KMS-11 (cell line): ENCODE measurements around the gene P2RY2.

Experiments
- H2AFZ ChIP-seq: fragments of 200-600 bp; sonication (generic); 2 replicates; pipeline ENCODE4 v1.6.1; 2016; ENCODE audit warnings: antibody characterized with exemption, mixed run types, low read depth
- H3K27ac ChIP-seq: fragments of 200-600 bp; sonication (generic); 2 replicates; pipeline ENCODE4 v1.6.1; 2016; ENCODE audit warnings: mild to moderate bottlenecking, mixed run types
- H3K27me3 ChIP-seq: fragments of 200-600 bp; sonication (generic); 2 replicates; pipeline ENCODE4 v1.6.1; 2017; ENCODE audit warnings: mild to moderate bottlenecking, low read depth, mixed run types, moderate library complexity; ENCODE audit not compliant: insufficient read depth
- H3K36me3 ChIP-seq: fragments of 200-600 bp; sonication (generic); 2 replicates; pipeline ENCODE4 v1.6.1; 2017; ENCODE audit warnings: mild to moderate bottlenecking, mixed run types; ENCODE audit not compliant: insufficient read depth
- H3K4me1 ChIP-seq: fragments of 200-600 bp; sonication (generic); 2 replicates; pipeline ENCODE4 v1.6.1; 2016; ENCODE audit warnings: mild to moderate bottlenecking, low read depth, mixed run types; ENCODE audit not compliant: poor library complexity, severe bottlenecking
- H3K4me2 ChIP-seq: fragments of 200-600 bp; sonication (generic); 2 replicates; pipeline ENCODE4 v1.7.0; 2016; ENCODE audit warnings: mild to moderate bottlenecking, mixed run types
- H3K4me3 ChIP-seq: fragments of 200-600 bp; sonication (generic); IDR thresholded peaks from 2 replicates; pipeline ENCODE4 v1.6.1; 2017; ENCODE audit warnings: low read depth, low read length, mixed read lengths; ENCODE audit not compliant: insufficient read depth
- H3K79me2 ChIP-seq: fragments of 200-600 bp; sonication (generic); 2 replicates; pipeline ENCODE4 v1.6.1; 2016; ENCODE audit warnings: low read depth, mixed run types; ENCODE audit not compliant: insufficient read depth
- H3K9ac ChIP-seq: fragments of 200-600 bp; sonication (generic); 2 replicates; pipeline ENCODE4 v1.6.1; 2016; ENCODE audit warnings: mild to moderate bottlenecking, mixed run types
- H4K20me1 ChIP-seq: fragments of 200-600 bp; sonication (generic); 2 replicates; pipeline ENCODE4 v1.6.1; 2016; ENCODE audit warnings: mild to moderate bottlenecking, mixed run types; ENCODE audit not compliant: insufficient read depth
- CTCF ChIP-seq: fragments of 200-600 bp; sonication (generic); conservative IDR thresholded peaks from 2 replicates; pipeline ENCODE4 v1.6.1; 2017; ENCODE audit warnings: low read depth, mild to moderate bottlenecking, antibody characterized with exemption, low read length, moderate library complexity, mixed read lengths

Gene P2RY2

GRCh38 chr11:73236205-73236765 is 18.2 kb downstream of the P2RY2 start:
- H4K20me1 ChIP-seq: no peaks in the 10 kb centered on the region
- H3K79me2 ChIP-seq: no peaks in the 10 kb centered on the region
- H2AFZ ChIP-seq: no peak overlapping the region
- no peak for TF ChIP-seq CTCF
- no peak overlapping the region for H3K9ac ChIP-seq
- H3K27ac ChIP-seq: no peak overlapping the region
- no peaks in the 10 kb centered on the region for H3K27me3 ChIP-seq
- peaks cover 8% of the 10 kb centered on the region for H3K4me1 ChIP-seq
- H3K4me2 ChIP-seq: no peak overlapping the region
- H3K4me3 ChIP-seq: no peak overlapping the region
- no peaks in the 10 kb centered on the region for H3K36me3 ChIP-seq

GRCh38 chr11:73236854-73237253 is 18.8 kb downstream of the P2RY2 start:
- no peaks in the 10 kb centered on the region for H3K79me2 ChIP-seq
- H3K4me1 ChIP-seq: peaks cover 8% of the 10 kb centered on the region
- no peaks in the 10 kb centered on the region for H3K36me3 ChIP-seq
- no peak overlapping the region for H3K4me3 ChIP-seq
- H4K20me1 ChIP-seq: no peaks in the 10 kb centered on the region
- H3K27ac ChIP-seq: no peak overlapping the region
- H2AFZ ChIP-seq: no peak overlapping the region
- no peaks in the 10 kb centered on the region for H3K27me3 ChIP-seq
- H3K4me2 ChIP-seq: no peak overlapping the region
- TF ChIP-seq CTCF: peak; percentile 75
- H3K9ac ChIP-seq: no peak overlapping the region

- H3K27me3 ChIP-seq: no peaks in the 10 kb centered on the region
- H2AFZ ChIP-seq: no peak overlapping the region
These were observed 19.6 kb downstream of the P2RY2 start for GRCh38 chr11:73237471-73238290.

GRCh38 chr11:73239111-73239521 is 21.0 kb downstream of the P2RY2 start:
- H3K4me2 ChIP-seq: no peak overlapping the region
- no peaks in the 10 kb centered on the region for H3K27me3 ChIP-seq
- H3K4me1 ChIP-seq: peaks cover 18% of the 10 kb centered on the region
- H3K4me3 ChIP-seq: no peak overlapping the region
- no peaks in the 10 kb centered on the region for H3K79me2 ChIP-seq
- no peak overlapping the region for H3K9ac ChIP-seq
- TF ChIP-seq CTCF: no peak
- H4K20me1 ChIP-seq: no peaks in the 10 kb centered on the region
- H3K27ac ChIP-seq: no peak overlapping the region
- H2AFZ ChIP-seq: no peak overlapping the region
- no peaks in the 10 kb centered on the region for H3K36me3 ChIP-seq

More at GRCh38 chr11:73237471-73238290, 19.6 kb downstream of the P2RY2 start:
- Histone ChIP-seq H3K4me2 (no peak overlapping the region), H3K79me2 (no peaks in the 10 kb centered on the region), H3K4me1 (peaks cover 15% of the 10 kb centered on the region), H3K36me3 (no peaks in the 10 kb centered on the region), H3K4me3 (no peak overlapping the region), H3K9ac (no peak overlapping the region), H3K27ac (no peak overlapping the region), H4K20me1 (no peaks in the 10 kb centered on the region)
- TF ChIP-seq CTCF: no peak
